ACHN (cell line): ENCODE results near the gene PATL2.
A peak's percentile ranks its signal among the peaks of the same experiment; 100 is the strongest.
"Not testable (repeated sequence)": the region's sequence is repeated elsewhere in the genome, so short reads cannot be mapped to it uniquely, and the experiment has no call there.

ENCODE experiments used
- DNase-seq: peaks from one replicate; pipeline ENCODE4 v3.0.0-alpha.2; 2015
- in situ Hi-C: cut with HindIII; loops from 2 replicates; pipeline ENCODE4 v1.10.0; 2017; ENCODE audit warnings: low sequenced_read_pairs, low pct_ligation_motif_present, low pct_unique_long_range_greater_than_20kb

Gene PATL2

DNA sequence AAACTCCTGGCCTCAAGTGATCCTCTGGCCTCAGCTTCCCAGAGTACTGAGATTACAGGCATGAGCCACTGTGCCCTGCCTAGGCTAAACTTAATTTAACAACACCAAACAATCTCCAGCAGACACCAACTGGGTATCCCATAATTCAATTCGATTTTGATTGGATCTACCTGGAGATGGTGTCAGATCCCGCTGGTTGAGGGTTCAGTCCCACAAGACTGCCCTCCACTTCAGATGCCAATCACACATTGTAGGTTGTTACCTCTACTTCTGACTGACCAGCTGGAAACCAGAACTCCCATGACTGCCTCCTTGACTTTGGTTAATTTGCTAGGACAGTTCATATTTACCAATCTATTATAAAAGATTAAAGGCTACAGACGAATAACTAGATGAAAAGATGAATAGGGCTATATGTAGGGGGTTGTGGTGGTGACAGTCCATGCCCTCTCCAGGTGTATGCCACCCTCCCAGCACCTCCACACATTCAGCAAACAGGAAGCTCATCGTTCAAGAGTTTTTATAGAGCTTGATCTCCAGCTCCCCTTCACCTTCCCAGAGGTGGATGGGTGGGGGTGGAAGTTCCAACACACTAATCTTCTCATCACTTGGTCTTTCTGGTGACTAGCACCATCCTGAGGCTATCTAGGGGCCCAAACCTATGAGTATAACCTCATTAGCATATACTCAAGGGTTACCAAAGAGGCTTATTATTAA is 9.5 kb upstream of the PATL2 start:
- in situ Hi-C loops = no loop called here

DNA sequence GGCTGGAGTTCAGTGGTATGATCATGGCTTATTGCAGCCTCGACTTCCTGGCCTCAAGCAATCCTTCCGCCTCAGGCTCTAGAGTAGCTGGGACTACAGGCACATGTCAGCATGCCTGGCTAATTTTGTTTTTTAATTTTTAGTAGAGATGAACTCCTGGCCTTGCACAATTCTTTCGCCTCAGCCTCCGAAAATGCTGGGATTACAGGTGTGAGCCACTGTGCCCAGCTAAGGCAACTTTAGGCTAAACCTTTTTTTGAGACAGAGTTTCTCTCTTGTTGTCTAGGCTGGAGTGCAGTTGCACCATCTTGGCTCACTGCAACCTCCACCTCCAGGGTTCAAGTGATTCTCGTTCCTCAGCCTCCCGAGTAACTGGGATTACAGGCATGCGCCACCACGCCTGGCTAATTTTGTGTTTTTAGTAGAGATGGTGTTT is 8.9 kb upstream of the PATL2 start:
- in situ Hi-C loops, DNase-seq: not testable (repeated sequence)

More for the DNA sequence above, 9.5 kb upstream of the PATL2 start:
- DNase-seq = no peak

DNA sequence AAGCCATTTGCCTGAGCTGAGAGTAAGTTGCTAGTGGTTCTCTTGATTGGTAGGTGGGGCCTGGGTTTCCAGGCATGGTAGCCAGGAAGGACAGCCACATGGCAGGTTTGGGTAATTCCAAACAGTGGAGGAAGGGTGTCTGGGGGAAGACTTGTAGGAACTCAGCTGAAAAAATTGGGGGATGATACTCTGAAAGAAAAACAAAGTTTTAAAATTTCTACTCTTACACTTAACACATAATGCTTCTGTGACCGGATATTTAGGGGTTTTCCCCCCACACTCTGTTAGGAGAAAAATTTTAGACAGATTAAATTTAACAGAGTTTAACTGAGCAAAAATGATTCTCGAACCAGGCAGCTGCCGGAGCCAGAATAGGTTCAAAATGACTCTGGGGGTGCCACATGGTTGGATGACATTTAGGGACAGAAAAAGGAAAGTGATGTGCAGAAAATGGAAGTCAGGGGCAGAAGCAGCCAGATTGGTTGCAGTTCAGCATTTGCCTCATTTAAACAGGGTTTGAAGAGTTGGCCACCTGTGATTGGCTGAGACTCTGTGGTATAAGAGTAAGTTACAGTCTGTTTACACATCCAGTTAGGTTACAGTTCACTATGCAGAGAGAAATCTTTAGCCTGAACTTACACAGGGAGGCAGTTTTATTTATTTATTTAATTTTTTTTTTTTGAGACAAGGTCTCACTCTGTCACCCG is 8.3 kb upstream of the PATL2 start:
- in situ Hi-C loops = no loop called here
- no peak for DNase-seq

DNA sequence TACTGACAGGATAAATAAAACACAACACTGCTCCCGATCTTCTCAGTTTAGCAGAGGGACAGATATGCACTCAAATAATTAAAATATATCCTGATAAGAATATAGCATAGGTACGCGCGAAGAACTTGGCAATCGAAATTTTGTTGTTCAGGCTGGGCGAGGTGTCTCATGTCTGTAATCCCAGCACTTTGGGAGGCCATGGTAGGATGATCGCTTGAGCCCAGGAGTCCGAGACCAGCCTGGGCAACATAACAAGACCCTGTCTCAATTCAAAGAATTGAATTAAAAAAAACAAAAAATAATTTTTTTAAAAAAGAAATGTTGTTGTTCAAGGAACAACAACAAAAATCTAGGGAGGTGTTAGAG is 7.8 kb upstream of the PATL2 start:
- in situ Hi-C loops = no loop called here
- DNase-seq = no peak

DNA sequence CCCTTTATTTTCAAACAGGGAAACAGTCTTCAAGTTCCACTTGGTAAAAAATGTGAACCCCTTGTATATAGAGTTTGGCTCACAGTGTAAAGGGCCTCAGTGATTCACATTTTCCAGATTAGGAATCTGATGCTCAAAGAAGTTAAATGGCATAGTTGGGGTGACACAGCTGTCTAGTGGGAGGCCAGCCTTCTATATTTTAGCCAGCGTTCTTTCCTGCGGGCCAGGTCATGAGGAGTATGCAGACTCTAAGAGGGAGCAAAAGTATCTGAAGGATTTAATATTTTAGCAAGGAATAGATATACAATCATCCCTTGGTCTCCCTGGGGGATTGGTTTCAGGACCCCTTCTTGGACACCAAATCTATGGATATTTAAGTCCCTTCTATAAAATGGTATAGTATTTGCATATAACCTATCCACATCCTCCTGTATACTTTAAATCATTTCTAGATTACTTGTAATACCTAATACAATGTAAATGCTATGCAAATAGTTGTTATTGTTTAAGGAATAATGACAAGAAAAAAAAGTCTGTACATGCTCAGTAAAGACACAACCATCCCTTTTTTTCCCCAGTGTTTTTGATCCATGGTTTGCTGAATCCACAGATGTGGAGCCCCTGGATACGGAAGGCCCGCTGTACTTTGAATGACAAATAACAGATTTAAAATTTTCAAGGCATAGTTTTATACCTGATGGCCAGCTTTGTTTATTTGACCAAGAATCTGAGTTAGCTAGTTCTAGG is 7.2 kb upstream of the PATL2 start:
- in situ Hi-C loops = no loop called here
- DNase-seq = no peak

DNA sequence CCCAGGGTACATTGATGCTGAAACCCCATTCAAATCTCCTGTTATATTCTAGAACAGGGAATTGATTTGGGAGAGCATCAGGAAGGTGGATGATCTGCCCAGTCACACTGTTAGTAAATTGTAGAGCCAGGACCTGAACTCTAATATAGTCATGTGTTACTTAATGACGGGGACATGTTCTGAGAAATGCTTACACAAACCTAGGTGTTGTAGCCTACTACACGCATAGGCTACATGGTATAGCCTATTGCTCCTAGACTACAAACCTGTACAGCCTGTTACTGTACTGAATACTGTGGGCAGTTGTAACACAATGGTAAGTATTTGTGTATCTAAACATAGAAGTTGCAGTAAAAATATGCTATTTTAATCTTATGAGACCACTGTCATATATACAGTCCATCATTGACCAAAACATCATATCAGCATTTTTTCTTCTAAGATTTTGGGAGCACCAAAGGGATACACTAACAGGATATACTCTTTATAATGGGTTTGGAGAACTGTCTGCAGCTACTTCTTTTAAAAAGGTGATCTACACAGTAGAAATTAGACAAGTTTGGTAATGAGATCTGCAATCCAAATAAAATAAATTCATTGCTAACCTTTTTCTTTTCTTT is 6.0 kb upstream of the PATL2 start:
- no peak for DNase-seq
- in situ Hi-C loops = no loop called here

DNA sequence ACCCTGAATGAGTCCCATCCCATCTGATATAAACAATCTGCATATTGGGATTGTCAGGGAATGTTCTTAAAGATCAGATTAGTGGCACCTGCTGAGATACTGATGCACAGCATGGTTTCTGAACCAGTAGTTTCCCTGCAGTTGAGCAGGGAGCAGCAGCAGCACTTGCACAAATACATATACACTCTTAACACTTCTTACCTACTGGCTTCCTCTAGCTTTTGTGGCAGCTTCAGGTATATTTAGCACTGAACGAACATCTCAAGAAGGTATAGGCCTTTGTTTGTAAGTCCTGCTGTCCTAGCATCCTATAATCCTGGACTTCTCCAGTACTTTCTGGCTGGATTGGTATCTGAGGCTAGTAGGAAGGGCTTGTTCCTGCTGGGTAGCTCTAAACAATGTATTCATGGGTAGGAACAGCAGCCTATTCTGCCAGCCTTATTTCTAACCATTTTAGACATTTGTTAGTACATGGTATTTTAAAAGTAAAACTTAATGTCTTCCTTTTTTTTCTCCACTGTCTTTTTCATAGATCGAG is 4.7 kb upstream of the PATL2 start:
- DNase-seq = no peak
- in situ Hi-C loops = no loop called here

DNA sequence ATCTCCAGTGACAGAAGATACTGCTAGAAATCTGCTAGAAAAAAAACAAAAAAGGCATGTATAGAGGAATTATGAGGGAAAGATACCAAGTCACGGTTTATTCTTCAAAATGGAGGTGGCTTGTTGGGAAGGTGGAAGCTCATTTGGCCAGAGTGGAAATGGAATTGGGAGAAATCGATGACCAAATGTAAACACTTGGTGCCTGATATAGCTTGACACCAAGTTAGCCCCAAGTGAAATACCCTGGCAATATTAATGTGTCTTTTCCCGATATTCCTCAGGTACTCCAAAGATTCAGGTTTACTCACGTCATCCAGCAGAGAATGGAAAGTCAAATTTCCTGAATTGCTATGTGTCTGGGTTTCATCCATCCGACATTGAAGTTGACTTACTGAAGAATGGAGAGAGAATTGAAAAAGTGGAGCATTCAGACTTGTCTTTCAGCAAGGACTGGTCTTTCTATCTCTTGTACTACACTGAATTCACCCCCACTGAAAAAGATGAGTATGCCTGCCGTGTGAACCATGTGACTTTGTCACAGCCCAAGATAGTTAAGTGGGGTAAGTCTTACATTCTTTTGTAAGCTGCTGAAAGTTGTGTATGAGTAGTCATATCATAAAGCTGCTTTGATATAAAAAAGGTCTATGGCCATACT is 4.1 kb upstream of the PATL2 start:
- no peak for DNase-seq
- in situ Hi-C loops = no loop called here

DNA sequence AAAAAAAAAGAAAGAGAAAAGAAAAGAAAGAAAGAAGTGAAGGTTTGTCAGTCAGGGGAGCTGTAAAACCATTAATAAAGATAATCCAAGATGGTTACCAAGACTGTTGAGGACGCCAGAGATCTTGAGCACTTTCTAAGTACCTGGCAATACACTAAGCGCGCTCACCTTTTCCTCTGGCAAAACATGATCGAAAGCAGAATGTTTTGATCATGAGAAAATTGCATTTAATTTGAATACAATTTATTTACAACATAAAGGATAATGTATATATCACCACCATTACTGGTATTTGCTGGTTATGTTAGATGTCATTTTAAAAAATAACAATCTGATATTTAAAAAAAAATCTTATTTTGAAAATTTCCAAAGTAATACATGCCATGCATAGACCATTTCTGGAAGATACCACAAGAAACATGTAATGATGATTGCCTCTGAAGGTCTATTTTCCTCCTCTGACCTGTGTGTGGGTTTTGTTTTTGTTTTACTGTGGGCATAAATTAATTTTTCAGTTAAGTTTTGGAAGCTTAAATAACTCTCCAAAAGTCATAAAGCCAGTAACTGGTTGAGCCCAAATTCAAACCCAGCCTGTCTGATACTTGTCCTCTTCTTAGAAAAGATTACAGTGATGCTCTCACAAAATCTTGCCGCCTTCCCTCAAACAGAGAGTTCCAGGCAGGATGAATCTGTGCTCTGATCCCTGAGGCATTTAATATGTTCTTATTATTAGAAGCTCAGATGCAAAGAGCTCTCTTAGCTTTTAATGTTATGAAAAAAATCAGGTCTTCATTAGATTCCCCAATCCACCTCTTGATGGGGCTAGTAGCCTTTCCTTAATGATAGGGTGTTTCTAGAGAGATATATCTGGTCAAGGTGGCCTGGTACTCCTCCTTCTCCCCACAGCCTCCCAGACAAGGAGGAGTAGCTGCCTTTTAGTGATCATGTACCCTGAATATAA is 2.2 kb upstream of the PATL2 start:
- in situ Hi-C loops = no loop called here

DNA sequence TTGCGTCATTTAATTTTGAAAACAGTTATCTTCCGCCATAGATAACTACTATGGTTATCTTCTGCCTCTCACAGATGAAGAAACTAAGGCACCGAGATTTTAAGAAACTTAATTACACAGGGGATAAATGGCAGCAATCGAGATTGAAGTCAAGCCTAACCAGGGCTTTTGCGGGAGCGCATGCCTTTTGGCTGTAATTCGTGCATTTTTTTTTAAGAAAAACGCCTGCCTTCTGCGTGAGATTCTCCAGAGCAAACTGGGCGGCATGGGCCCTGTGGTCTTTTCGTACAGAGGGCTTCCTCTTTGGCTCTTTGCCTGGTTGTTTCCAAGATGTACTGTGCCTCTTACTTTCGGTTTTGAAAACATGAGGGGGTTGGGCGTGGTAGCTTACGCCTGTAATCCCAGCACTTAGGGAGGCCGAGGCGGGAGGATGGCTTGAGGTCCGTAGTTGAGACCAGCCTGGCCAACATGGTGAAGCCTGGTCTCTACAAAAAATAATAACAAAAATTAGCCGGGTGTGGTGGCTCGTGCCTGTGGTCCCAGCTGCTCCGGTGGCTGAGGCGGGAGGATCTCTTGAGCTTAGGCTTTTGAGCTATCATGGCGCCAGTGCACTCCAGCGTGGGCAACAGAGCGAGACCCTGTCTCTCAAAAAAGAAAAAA is 1.4 kb upstream of the PATL2 start:
- in situ Hi-C loops = no loop called here

More for the DNA sequence above, 2.2 kb upstream of the PATL2 start:
- DNase-seq = peak; percentile 57

DNA sequence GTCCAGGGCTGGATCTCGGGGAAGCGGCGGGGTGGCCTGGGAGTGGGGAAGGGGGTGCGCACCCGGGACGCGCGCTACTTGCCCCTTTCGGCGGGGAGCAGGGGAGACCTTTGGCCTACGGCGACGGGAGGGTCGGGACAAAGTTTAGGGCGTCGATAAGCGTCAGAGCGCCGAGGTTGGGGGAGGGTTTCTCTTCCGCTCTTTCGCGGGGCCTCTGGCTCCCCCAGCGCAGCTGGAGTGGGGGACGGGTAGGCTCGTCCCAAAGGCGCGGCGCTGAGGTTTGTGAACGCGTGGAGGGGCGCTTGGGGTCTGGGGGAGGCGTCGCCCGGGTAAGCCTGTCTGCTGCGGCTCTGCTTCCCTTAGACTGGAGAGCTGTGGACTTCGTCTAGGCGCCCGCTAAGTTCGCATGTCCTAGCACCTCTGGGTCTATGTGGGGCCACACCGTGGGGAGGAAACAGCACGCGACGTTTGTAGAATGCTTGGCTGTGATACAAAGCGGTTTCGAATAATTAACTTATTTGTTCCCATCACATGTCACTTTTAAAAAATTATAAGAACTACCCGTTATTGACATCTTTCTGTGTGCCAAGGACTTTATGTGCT is 721 bp upstream of the PATL2 start:
- peak; percentile 29 for DNase-seq
- in situ Hi-C loops = no loop called here

More for the DNA sequence above, 1.4 kb upstream of the PATL2 start:
- peak; percentile 85 for DNase-seq

DNA sequence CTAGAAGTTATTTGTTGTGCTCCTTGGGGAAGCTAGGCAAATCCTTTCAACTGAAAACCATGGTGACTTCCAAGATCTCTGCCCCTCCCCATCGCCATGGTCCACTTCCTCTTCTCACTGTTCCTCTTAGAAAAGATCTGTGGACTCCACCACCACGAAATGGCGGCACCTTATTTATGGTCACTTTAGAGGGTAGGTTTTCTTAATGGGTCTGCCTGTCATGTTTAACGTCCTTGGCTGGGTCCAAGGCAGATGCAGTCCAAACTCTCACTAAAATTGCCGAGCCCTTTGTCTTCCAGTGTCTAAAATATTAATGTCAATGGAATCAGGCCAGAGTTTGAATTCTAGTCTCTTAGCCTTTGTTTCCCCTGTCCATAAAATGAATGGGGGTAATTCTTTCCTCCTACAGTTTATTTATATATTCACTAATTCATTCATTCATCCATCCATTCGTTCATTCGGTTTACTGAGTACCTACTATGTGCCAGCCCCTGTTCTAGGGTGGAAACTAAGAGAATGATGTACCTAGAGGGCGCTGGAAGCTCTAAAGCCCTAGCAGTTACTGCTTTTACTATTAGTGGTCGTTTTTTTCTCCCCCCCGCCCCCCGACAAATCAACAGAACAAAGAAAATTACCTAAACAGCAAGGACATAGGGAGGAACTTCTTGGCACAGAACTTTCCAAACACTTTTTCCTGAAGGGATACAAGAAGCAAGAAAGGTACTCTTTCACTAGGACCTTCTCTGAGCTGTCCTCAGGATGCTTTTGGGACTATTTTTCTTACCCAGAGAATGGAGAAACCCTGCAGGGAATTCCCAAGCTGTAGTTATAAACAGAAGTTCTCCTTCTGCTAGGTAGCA is 657 bp downstream of the PATL2 start:
- peak; percentile 43 for DNase-seq
- in situ Hi-C loops = no loop called here

DNA sequence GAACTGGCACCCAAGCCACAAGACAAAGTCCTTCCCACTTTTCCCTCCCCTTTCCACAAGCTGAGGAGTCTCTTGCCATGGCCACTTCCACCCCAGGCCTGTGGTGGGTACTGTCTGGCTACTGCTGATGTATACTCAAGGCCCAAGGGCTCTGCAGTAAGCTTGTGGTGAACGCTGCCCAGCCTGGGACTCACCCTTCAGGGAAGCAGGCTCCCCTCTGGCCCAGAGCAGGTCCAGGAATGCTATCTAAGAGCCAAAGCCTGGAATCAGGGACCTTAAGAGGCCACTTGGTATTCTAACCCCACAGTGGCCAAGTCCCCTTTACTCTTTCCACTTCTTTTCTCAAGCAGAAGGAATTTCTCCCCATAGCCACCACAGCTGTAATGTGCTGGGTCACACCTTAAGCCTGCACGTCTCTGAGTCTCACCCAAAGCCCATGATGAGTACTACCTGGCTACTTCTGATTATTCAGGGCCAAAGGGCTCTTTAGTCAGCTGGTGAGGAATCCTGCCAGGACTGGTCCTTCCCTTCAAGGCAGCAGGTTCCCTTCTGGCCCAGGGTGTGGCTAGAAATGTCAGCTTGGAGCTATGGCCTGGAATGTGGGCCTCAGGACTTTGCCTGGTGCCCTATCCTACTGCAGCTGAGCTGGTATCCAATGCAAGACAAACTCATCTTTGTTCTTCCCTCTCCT is 4.0 kb downstream of the PATL2 start:
- DNase-seq = no peak
- in situ Hi-C loops = no loop called here

DNA sequence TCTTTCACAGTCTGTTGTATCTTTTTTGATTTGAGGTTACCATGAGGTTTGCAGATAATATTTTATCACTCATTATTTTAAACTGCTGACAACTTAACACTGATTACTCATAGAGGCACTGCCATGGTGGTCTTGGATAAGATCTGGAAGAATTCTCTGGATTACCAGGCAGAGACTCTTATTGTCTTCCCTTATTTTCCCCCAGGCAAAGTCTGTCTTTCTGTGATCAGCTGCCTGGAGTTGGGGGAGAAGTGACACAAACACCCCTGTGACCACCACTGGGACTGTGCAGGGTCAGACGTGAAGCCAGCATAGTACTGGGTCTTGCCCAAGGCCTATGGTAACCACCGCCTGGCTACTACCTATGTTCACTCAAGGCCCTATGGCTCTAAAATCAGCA is 4.7 kb downstream of the PATL2 start:
- in situ Hi-C loops = no loop called here
- DNase-seq = no peak

DNA sequence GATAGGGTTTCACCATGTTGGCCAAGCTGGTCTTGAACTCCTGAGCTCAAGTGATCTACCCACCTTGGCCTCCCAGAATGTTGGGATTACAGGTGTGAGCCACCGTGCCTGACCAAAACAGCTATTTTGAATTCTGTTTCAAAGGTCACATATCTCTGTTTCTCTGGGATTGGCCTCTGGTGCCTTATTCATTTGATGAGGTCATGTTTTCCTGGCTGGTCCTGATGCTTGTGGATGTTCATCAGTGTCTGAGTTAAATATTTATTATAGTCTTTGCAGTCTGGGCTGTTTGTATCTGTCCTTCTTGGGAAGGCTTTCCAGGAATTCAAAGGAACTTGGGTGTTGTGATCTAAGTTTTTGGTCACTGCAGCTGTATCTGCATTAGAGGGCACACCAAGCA is 5.1 kb downstream of the PATL2 start:
- in situ Hi-C loops = no loop called here
- DNase-seq = no peak
